Mesothelial cell of epicardium (in vitro differentiated cells): ENCODE measurements around the gene GPC3. TPM values are rescaled to one million over a fixed set of nuclear protein-coding genes. Genes with fewer than 3 reads are reported as not detected.
A peak's percentile ranks its signal among the peaks of the same experiment; 100 is the strongest.

Experiments
- DNase-seq, 2 experiments: peaks; one replicate each; pipeline ENCODE4 v3.0.0; 2021; ENCODE audit warnings: low spot score in 2 of 2; ENCODE audit not compliant: unreplicated experiment in 2 of 2
- H3K27ac Mint-ChIP-seq: 2 replicates; pipeline ENCODE4 v1.8.0; 2021; ENCODE audit warnings: mixed read lengths
- H3K27me3 Mint-ChIP-seq: 2 replicates; pipeline ENCODE4 v1.8.0; 2021; ENCODE audit warnings: low read depth, mixed read lengths
- H3K36me3 Mint-ChIP-seq: 2 replicates; pipeline ENCODE4 v1.8.0; 2021; ENCODE audit warnings: mixed read lengths
- H3K4me1 Mint-ChIP-seq: 2 replicates; pipeline ENCODE4 v1.8.0; 2021; ENCODE audit warnings: mixed read lengths
- H3K4me3 Mint-ChIP-seq: 2 replicates; pipeline ENCODE4 v1.8.0; 2021; ENCODE audit warnings: mild to moderate bottlenecking, moderate library complexity, mixed read lengths
- H3K9me3 Mint-ChIP-seq: 2 replicates; pipeline ENCODE4 v1.8.0; 2021; ENCODE audit warnings: mixed read lengths
- CTCF ChIP-seq: fragments of 200-600 bp; sonication (generic); IDR thresholded peaks from one replicate; pipeline ENCODE4 v1.5.0; 2021; ENCODE audit warnings: antibody characterized with exemption; ENCODE audit not compliant: unreplicated experiment
- total RNA-seq: library from RNA; stranded (reverse); gene quantifications from 3 replicates; pipeline ENCODE4 v1.2.1, GENCODE V29; 2021

The GPC3 gene
- total RNA-seq, 1 donor from 2014 or later, result 864 TPM

DNA sequence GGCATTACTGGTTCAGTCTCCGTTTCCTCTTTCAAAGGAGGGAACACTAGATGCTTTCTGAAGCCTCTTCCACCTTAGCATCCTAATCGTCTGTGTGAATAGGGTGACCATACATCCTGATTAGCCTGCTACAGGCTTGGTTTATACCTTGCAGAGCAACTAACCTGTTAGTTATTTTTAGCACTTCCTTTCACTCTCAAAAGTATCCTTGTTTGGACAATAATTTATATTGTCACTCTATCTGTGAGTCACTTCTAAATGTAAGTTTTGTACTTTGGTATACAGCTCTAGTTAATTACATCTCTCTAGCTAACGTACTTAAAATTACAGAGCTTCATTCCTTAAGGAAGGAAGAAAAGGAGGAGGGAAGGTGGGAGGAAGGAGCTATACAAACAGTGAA is 174.5 kb downstream of the GPC3 start:
- H3K36me3 Mint-ChIP-seq, result peaks cover 12% of the 10 kb centered on the region
- H3K4me1 Mint-ChIP-seq, result peaks cover 31% of the 10 kb centered on the region
- no peak for DNase-seq

GRCh38 chrX:133804072-133804471 is 181.3 kb downstream of the GPC3 start:
- H3K9me3 Mint-ChIP-seq, result peaks cover 8% of the 10 kb centered on the region
- H3K4me3 Mint-ChIP-seq, result no peak overlapping the region
- no peaks in the 10 kb centered on the region for H3K27me3 Mint-ChIP-seq
- H3K27ac Mint-ChIP-seq, result no peak overlapping the region
- H3K36me3 Mint-ChIP-seq, result peaks cover 23% of the 10 kb centered on the region
- peaks cover 30% of the 10 kb centered on the region for H3K4me1 Mint-ChIP-seq
- TF ChIP-seq CTCF, result no peak
- no peak for DNase-seq

More for the DNA sequence above, 174.5 kb downstream of the GPC3 start:
- TF ChIP-seq CTCF, result no peak
- no peaks in the 10 kb centered on the region for H3K27me3 Mint-ChIP-seq
- peak overlapping the region; percentile 64 for H3K27ac Mint-ChIP-seq
- H3K4me3 Mint-ChIP-seq, result no peak overlapping the region
- peaks cover 7% of the 10 kb centered on the region for H3K9me3 Mint-ChIP-seq

- H3K27ac Mint-ChIP-seq, result peak overlapping the region; percentile 92
- peaks cover 72% of the 10 kb centered on the region for H3K4me1 Mint-ChIP-seq
- no peak for TF ChIP-seq CTCF
- H3K27me3 Mint-ChIP-seq, result no peaks in the 10 kb centered on the region
- peaks cover 6% of the 10 kb centered on the region for H3K36me3 Mint-ChIP-seq
- no peak overlapping the region for H3K4me3 Mint-ChIP-seq
- no peak for DNase-seq
- H3K9me3 Mint-ChIP-seq, result no peaks in the 10 kb centered on the region
Observed at GRCh38 chrX:133796282-133796681, 189.1 kb downstream of the GPC3 start.

DNA sequence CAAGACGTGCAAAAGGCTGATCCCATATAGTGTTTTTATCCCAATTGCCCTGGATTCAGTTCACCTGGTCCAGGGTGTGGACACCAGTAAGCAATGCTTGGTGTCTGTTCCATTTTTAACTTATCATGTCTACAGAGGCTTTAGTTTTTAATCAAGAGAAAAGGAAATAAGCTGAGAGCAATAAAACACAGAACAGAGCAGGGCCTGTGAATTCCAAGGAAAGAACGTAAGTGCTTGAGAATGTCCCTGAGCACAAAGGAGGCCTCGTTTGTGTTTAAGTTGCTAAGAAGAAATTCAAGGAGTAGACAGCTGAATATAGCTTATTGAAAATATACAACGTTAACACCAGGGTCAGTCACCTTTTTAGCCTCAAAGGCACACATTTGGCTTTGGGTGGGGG is 191.3 kb downstream of the GPC3 start:
- Mint-ChIP-seq H3K27me3 (no peaks in the 10 kb centered on the region), H3K4me1 (peaks cover 80% of the 10 kb centered on the region), H3K36me3 (no peaks in the 10 kb centered on the region), H3K27ac (peak overlapping the region; percentile 99), H3K9me3 (no peaks in the 10 kb centered on the region), H3K4me3 (no peak overlapping the region)
- TF ChIP-seq CTCF, result no peak
- no peak for DNase-seq

- Mint-ChIP-seq H3K4me3 (no peak overlapping the region), H3K9me3 (no peaks in the 10 kb centered on the region), H3K4me1 (peaks cover 85% of the 10 kb centered on the region), H3K27me3 (no peaks in the 10 kb centered on the region), H3K27ac (peak overlapping the region; percentile 99), H3K36me3 (no peaks in the 10 kb centered on the region)
- no peak for TF ChIP-seq CTCF
- DNase-seq, result no peak
Observed at GRCh38 chrX:133793626-133794025, 191.8 kb downstream of the GPC3 start.
